Measurements from ENCODE around the gene TACC2.

The TACC2 gene

DNA sequence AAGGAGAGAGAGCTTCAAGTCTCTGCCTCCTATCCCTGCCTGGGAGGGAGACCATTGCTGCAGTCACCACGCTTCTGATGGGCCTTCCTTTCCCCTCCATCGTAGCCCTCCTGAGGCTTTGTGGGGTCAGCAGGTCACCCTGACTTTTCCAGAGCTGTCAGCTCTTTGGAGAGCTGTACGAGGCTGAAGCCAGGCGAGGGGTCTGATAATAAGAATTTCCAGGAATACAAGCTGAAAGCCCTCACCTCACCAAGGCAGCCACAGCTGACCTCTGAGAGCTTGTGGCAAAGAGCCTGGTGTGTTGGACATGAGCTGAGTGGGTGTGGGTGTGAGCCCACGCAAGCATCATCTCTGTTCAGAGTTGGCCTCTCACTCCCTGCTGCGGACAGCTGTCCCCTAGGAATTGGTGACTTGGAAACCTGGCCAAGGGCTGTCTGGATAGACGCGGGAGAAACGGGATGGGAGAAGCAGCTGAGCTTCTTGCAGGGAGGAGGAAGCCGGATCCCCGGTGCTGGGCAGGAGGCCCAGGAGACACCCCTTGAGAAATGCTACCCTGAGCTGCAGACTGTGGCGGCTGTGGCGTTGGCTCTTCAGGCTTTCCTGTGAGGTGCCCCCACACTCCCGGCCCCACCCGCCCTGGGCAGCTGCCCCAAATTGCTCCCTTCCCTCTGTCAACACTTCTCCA is 160.1 kb downstream of the TACC2 start:
- no peak for FAIRE-seq

GRCh38 chr10:122149561-122150505 is 160.9 kb downstream of the TACC2 start:
- FAIRE-seq (no peak), DNase-seq (ENCODE audit: insufficient read length, low spot score) (no peak)
- TF ChIP-seq POLR2A (IDR thresholded peaks at IDR 0.05; ENCODE audit: low read depth, low read length) = no peak

More for the DNA sequence above, 160.1 kb downstream of the TACC2 start:
- TF ChIP-seq POLR2A (IDR thresholded peaks at IDR 0.05; ENCODE audit: low read depth, low read length) = no peak
- no peak for DNase-seq (ENCODE audit: insufficient read length, low spot score)

GRCh38 chr10:122151121-122151694 is 162.2 kb downstream of the TACC2 start:
- no peak for TF ChIP-seq POLR2A (IDR thresholded peaks at IDR 0.05; ENCODE audit: low read depth, low read length)
- FAIRE-seq = no peak
- DNase-seq (ENCODE audit: insufficient read length, low spot score) = no peak

- TF ChIP-seq POLR2A (IDR thresholded peaks at IDR 0.05; ENCODE audit: low read depth, low read length) = no peak
- DNase-seq (ENCODE audit: insufficient read length, low spot score) (no peak), FAIRE-seq (no peak)
Observed at GRCh38 chr10:122152544-122152943, 163.6 kb downstream of the TACC2 start.

DNA sequence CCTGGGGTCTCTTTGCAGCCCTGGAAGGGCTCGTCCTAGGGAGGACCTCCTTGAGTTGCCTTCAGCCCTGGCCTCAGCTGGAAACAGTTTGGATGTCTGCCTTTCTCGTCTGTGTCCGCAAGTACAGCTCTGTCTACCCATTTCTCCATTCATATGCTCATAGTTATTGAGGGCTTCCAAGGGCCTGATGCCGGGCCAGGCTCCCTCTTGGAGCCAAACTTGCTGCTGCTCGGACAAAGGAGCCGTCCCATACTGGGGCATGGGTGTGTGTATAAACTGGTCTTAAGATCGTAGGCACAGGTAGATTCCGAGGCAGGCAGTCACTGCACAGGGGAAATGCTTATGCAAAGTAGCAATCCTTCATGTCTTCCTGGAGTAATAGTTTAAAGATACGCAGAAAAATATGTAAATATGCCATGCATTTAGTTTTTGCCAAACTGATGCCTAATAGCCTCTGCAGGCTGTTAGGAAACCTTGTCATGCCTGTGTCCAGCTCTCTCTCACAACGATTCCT is 165.1 kb downstream of the TACC2 start:
- DNase-seq (ENCODE audit: insufficient read length, low spot score) (no peak), FAIRE-seq (no peak)
- no peak for TF ChIP-seq POLR2A (IDR thresholded peaks at IDR 0.05; ENCODE audit: low read depth, low read length)

DNA sequence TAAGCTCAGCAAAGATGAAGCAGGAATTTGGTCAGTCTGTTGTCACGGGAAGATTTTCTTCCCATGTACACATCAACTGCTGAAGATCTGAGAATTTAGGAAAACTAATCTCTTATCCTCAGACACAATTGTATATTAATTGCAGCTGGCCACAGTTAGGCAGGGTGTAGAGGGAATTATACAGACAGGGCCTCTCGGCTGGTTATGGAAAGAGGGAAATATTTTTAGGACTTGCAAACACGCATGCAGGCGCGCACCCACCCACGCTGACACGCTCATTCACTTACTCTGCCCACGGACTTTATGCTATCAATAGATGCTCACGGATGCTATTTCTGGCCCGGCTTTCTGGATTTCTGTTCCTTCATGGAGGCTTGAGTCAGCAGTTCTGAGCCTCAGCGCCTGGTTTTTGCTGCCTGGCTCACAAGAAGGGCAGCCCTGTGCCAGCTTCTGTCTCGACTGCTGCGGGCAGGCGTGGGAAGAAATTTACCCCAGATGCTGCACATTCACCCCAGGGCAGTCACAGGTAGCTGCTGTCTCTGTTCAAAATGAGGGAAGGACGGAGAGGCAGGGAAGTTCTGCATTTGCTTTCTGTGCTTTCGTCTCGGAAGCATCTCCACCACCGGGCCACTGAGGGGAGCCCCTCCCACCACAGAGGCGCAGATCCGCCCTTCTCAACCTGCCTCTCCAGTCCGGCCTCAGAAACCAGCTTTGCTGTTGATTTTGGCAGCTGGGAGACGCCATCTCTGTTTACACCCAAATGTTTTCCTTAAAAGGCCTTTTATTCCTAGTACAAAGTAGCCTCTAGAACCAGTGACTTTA is 165.8 kb downstream of the TACC2 start:
- FAIRE-seq (no peak), DNase-seq (ENCODE audit: insufficient read length, low spot score) (no peak)
- TF ChIP-seq POLR2A (IDR thresholded peaks at IDR 0.05; ENCODE audit: low read depth, low read length) = no peak

DNA sequence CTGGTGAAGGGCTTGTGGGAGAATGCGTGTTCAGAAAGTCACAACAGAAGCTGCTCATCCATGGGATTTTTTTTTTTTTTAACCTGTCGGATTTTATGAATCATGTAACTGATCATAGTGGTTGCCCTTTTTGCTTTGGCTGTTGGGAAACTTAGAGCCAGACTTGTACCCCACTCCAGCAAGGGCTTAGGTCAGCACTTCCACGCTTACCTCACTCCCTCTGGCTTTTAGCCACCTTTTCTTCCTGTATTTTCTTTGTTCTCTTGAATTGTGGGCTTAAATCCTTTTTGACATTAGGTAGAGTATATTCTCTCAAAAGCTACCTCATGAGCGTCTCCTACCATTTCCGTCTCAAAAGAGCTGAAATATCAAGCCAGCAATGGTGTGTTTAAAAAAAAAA is 168.5 kb downstream of the TACC2 start:
- TF ChIP-seq POLR2A (IDR thresholded peaks at IDR 0.05; ENCODE audit: low read depth, low read length) = no peak
- DNase-seq (ENCODE audit: insufficient read length, low spot score) = no peak
- no peak for FAIRE-seq

- DNase-seq (ENCODE audit: insufficient read length, low spot score) (no peak), FAIRE-seq (no peak)
- TF ChIP-seq POLR2A (IDR thresholded peaks at IDR 0.05; ENCODE audit: low read depth, low read length) = no peak
Observed at GRCh38 chr10:122158362-122158761, 169.4 kb downstream of the TACC2 start.

DNA sequence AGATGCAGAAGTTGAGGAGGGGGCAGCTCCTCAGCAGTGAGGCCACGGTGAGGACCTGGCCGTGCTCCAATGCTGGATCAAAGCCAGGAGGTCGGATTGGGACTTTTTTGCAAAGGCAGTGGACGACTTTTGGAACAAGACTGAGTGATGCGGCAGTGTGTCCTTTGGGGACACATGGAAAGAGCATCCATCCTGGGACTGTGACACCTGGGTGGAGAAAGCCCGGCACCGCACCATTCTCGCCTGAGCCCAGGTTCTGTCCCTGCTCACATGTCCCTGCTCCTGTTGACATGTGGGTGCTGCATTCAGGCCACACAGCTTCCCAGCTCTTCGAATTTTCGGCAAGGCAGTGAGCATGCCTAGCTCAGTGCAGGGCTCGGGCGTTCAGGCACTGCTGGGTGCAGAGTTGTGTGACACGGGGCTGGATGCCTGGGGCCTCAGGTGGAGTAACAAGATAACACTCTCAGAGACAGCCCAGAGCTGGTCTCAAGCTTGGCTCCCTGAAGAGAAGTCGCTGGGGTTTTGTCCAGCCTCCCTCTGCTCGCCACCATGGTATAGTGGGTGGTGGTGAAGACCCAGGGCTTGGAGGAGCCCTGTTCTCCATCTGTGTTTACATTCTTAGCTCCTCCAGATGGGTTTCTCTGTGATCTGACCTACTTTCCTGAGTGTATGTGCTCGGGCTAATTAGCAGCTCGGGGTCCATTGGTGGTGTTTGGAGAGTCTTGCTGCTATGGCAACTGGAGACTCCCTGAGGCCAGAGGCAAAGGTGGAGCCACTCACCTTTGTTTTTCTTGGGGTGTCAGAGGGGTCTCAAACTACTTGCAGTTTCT is 170.4 kb downstream of the TACC2 start:
- no peak for TF ChIP-seq POLR2A (IDR thresholded peaks at IDR 0.05; ENCODE audit: low read depth, low read length)
- DNase-seq (ENCODE audit: insufficient read length, low spot score) = no peak
- FAIRE-seq = no peak

- FAIRE-seq = no peak
Observed at GRCh38 chr10:122161795-122162194, 172.8 kb downstream of the TACC2 start.

GRCh38 chr10:122162671-122163173 is 173.8 kb downstream of the TACC2 start:
- TF ChIP-seq POLR2A (IDR thresholded peaks at IDR 0.05; ENCODE audit: low read depth, low read length) = no peak
- FAIRE-seq = no peak
- no peak for DNase-seq (ENCODE audit: insufficient read length, low spot score)

More at GRCh38 chr10:122161795-122162194, 172.8 kb downstream of the TACC2 start:
- DNase-seq (ENCODE audit: insufficient read length, low spot score) = no peak
- TF ChIP-seq POLR2A (IDR thresholded peaks at IDR 0.05; ENCODE audit: low read depth, low read length) = no peak

Measured in H54 (cell line).